ENCODE results near the gene UGGT2. TPM values are rescaled to one million over a fixed set of nuclear protein-coding genes. Genes with fewer than 3 reads are reported as not detected.

UGGT2 gene
- total RNA-seq, 4 donors from 2014 or later: 20.9 to 58.8 (median 40.0) TPM

DNA sequence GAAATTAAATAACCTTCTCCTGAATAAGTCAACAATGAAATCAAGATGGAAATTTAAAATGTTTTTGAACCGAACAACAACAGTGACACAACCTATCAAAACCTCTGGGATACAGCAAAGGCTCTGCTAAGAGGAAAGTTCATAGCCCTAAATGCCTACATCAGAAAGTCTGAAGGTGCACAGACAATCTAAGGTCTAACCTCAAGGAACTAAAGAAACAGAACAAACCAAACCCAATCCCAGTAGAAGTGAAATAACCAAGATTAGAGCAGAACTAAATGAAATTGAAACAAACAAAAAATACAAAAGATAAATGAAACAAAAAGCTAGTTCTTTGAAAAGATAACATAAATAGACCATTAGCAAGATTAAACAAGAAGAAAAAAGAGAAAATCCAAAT is 9.0 kb downstream of the UGGT2 start:
- TF ChIP-seq POLR2AphosphoS5 (IDR thresholded peaks at IDR 0.05) (no peak), EP300 (IDR thresholded peaks at IDR 0.05) (no peak), POLR2A (IDR thresholded peaks at IDR 0.05) (no peak)
- TF ChIP-seq, protein P1, sequence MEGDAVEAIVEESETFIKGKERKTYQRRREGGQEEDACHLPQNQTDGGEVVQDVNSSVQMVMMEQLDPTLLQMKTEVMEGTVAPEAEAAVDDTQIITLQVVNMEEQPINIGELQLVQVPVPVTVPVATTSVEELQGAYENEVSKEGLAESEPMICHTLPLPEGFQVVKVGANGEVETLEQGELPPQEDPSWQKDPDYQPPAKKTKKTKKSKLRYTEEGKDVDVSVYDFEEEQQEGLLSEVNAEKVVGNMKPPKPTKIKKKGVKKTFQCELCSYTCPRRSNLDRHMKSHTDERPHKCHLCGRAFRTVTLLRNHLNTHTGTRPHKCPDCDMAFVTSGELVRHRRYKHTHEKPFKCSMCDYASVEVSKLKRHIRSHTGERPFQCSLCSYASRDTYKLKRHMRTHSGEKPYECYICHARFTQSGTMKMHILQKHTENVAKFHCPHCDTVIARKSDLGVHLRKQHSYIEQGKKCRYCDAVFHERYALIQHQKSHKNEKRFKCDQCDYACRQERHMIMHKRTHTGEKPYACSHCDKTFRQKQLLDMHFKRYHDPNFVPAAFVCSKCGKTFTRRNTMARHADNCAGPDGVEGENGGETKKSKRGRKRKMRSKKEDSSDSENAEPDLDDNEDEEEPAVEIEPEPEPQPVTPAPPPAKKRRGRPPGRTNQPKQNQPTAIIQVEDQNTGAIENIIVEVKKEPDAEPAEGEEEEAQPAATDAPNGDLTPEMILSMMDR (IDR thresholded peaks at IDR 0.05): no peak
- Histone ChIP-seq H3K27ac (no peak overlapping the region), H3K4me1 (no peaks in the 10 kb centered on the region), H3K36me3 (peaks cover 0 to 7% of the 10 kb centered on the region in 2 donors), H3K9me3 (peaks cover 0 to 11% (median 0%) of the 10 kb centered on the region in 3 donors), H3K4me3 (no peak overlapping the region), H3K27me3 (no peaks in the 10 kb centered on the region)
- no peak for ATAC-seq
- 91 to 100% methylated on average over 1 of the region's 1 CpG for WGBS, 2 donors (ENCODE audit: low coverage in 1 of 2)

DNA sequence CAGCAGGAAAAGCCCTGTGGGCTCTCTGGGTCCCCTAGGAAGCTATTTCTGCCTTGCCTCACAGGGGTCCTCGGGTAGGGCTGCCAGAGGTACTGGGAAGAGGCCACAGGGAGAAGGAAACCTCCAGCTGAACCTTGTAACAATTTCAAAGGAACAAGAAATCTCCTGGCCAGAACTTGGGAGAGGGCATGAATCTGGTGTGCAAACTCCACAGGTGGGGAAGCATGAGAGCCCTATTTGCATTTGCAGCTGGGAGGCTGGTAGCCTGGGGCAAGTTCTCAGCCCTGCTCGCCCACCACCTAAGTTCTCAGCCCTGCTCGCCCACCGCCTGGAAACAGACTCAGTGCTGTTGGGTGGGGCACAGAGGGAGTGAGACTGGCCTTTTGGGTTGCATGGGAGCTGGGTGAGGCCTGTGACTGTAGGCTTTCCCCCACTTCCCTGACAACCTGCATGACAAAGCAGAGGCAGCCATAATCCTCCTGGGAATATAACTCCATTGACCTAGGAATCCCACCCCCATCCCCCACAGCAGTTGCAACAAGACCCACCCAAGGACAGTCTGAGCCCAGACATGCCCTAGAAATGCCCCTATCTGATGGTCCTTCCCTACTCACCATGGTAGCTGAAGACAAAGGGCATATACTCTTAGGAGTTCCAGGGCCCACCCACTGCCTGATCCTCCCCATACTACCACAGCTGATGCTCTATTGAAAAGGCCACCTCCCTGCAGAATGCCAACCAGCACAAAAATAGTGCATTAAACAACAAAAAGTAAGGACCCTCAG is 11.7 kb downstream of the UGGT2 start:
- 86% methylated on average over 1 of the region's 4 CpGs; no CpG with 5 or more reads in 1 of the 2 donors for whole genome bisulfite sequencing, 2 donors (ENCODE audit: low coverage in 1 of 2)
- TF ChIP-seq POLR2AphosphoS5 (IDR thresholded peaks at IDR 0.05) (no peak), POLR2A (IDR thresholded peaks at IDR 0.05) (no peak), EP300 (IDR thresholded peaks at IDR 0.05) (no peak)
- TF ChIP-seq, protein P1 (IDR thresholded peaks at IDR 0.05): no peak
- no peak overlapping the region for H3K4me3 ChIP-seq
- H3K36me3 ChIP-seq: peaks cover 0 to 4% of the 10 kb centered on the region in 2 donors
- no peaks in the 10 kb centered on the region for H3K27me3 ChIP-seq
- no peak overlapping the region for H3K27ac ChIP-seq
- ATAC-seq: no peak
- H3K9me3 ChIP-seq: peaks cover 0 to 7% (median 0%) of the 10 kb centered on the region in 3 donors
- H3K4me1 ChIP-seq: no peaks in the 10 kb centered on the region

DNA sequence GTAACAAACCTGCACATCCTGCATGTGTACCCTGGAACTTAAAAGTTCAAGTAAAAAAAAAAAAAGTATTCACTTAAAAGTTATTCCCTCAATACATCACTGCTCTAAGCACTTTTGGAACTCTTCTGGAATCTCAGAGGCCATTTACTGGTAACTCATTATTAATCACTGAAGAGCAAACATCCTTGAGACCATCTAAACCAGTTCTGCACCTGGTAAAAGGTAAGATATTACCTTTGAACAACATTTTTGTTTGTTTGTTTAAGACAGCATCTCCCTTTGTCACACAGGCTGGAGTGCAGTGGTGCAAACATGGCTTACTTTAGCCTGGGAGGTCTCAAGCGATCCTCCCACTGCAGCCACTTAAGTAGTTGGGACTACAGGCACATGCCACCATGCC is 16.7 kb downstream of the UGGT2 start:
- Histone ChIP-seq H3K9me3 (no peaks in the 10 kb centered on the region), H3K27ac (no peak overlapping the region), H3K27me3 (no peaks in the 10 kb centered on the region), H3K4me1 (no peaks in the 10 kb centered on the region), H3K36me3 (no peaks in the 10 kb centered on the region), H3K4me3 (no peak overlapping the region)
- ATAC-seq: no peak
- WGBS, 2 donors (ENCODE audit: low coverage in 1 of 2): 100% methylated on average over 1 of the region's 1 CpG
- TF ChIP-seq, protein P1 (IDR thresholded peaks at IDR 0.05): no peak

GRCh38 chr13:96034662-96035061 is 18.5 kb downstream of the UGGT2 start:
- TF ChIP-seq EP300 (IDR thresholded peaks at IDR 0.05) (no peak), POLR2A (IDR thresholded peaks at IDR 0.05) (no peak), POLR2AphosphoS5 (IDR thresholded peaks at IDR 0.05) (no peak)
- TF ChIP-seq, protein P1 (IDR thresholded peaks at IDR 0.05): no peak
- Histone ChIP-seq H3K36me3 (no peaks in the 10 kb centered on the region), H3K27ac (no peak overlapping the region), H3K9me3 (no peaks in the 10 kb centered on the region), H3K4me3 (no peak overlapping the region), H3K27me3 (no peaks in the 10 kb centered on the region), H3K4me1 (no peaks in the 10 kb centered on the region)
- WGBS, 2 donors (ENCODE audit: low coverage in 1 of 2): 100% methylated on average over 3 of the region's 10 CpGs; no CpG with 5 or more reads in 1 of the 2 donors
- ATAC-seq: no peak
